Measurements from ENCODE around the gene GPHN.

Gene GPHN

DNA sequence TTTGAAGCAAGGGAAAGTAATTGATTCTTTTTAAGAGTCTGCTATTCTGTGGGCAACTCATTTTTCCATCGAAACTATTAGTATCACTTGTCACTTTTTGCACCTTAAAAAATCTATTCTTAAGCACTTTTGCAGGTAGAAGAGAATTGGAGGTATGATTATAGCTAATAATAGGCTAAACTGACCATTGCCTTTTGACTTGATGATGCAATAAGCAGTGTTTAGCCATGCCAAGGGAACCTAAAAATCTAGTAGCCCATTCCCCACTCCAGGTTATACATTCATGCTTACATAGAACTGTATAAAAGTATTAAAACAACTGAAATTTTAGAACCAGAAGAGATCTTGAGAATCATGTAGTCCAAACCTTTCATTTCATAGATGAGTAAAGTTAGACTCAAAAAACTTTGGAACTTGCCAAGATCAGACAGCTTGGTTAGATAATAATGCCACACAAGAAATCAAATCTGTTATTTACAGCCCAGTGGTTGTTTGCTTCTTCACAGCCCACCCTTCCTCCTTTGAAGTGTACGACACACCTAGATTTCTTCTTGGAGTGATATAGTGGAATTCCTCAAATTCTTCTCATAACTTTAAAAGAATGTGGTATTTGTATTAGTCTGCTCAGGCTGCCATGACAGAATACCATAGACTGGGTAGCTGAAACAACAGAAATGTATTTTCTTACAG, 659.6 kb downstream of the GPHN start:
- H3K4me3 ChIP-seq (replicated peaks; ENCODE audit: low read depth, low read length): no peak overlapping the region
- DNase-seq (ENCODE audit: low read depth): peak; percentile 42
- TF ChIP-seq, protein P1, sequence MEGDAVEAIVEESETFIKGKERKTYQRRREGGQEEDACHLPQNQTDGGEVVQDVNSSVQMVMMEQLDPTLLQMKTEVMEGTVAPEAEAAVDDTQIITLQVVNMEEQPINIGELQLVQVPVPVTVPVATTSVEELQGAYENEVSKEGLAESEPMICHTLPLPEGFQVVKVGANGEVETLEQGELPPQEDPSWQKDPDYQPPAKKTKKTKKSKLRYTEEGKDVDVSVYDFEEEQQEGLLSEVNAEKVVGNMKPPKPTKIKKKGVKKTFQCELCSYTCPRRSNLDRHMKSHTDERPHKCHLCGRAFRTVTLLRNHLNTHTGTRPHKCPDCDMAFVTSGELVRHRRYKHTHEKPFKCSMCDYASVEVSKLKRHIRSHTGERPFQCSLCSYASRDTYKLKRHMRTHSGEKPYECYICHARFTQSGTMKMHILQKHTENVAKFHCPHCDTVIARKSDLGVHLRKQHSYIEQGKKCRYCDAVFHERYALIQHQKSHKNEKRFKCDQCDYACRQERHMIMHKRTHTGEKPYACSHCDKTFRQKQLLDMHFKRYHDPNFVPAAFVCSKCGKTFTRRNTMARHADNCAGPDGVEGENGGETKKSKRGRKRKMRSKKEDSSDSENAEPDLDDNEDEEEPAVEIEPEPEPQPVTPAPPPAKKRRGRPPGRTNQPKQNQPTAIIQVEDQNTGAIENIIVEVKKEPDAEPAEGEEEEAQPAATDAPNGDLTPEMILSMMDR (IDR thresholded peaks at IDR 0.05; ENCODE audit: low read length, missing control alignments): no peak

DNA sequence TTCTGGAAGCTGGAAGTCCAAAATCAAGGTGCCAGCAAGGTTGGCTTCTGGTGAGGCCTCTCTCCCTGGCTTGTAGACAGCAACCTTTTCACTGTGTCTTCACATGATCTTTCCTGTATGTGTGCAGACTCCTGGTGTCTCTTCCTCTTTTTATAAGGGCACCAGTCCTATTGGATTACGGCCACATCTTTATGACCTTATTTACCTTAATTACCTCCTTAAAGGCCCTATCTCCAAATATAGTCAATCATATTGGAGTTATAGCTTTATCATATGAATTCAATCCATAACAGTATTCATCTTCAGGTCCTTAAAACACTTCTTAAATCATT, 660.1 kb downstream of the GPHN start:
- DNase-seq (ENCODE audit: low read depth): no peak
- TF ChIP-seq, protein P1 (IDR thresholded peaks at IDR 0.05; ENCODE audit: low read length, missing control alignments): no peak
- no peak overlapping the region for H3K4me3 ChIP-seq (replicated peaks; ENCODE audit: low read depth, low read length)

DNA sequence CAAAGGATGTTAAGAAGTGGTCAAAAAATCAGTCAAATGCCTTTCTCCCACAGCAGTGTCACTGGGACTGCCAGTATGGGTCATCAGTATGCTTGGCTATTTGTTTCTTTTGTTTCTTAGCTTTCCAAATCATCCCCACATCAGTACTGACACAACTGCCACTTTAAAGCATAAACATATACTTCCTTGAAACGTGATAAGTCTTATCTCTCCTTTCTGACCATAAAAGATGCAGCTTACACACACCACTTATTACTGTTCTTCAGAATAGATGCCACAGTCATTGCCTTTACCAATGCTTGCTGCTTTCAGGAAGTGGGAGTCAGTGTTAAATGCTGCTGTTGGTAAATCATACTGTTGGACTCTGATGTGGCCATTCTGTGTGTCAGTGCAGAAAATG, 662.7 kb downstream of the GPHN start:
- TF ChIP-seq, protein P1 (IDR thresholded peaks at IDR 0.05; ENCODE audit: low read length, missing control alignments): no peak
- no peak overlapping the region for H3K4me3 ChIP-seq (replicated peaks; ENCODE audit: low read depth, low read length)
- DNase-seq (ENCODE audit: low read depth): peak; percentile 24

DNA sequence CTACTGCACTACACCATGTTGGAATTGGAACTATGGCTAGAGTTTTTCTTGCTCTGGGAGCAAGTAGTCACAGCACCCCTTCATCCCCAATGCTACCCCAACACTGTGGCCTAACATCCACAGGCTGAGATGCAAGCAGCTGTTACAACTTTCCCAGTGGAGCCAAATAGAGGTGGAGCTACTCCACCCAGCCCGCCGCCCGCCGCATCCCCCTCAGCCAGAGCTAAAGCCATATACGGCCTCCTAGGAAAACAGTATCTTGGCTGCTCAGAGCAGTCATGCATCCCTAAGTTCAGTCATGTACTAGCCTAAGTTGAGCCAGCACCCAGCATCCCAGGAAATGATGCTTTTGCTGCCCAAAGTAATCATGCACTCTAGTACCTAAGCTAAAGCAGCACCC, 664.1 kb downstream of the GPHN start:
- no peak for DNase-seq (ENCODE audit: low read depth)
- no peak overlapping the region for H3K4me3 ChIP-seq (replicated peaks; ENCODE audit: low read depth, low read length)
- TF ChIP-seq, protein P1 (IDR thresholded peaks at IDR 0.05; ENCODE audit: low read length, missing control alignments): no peak

DNA sequence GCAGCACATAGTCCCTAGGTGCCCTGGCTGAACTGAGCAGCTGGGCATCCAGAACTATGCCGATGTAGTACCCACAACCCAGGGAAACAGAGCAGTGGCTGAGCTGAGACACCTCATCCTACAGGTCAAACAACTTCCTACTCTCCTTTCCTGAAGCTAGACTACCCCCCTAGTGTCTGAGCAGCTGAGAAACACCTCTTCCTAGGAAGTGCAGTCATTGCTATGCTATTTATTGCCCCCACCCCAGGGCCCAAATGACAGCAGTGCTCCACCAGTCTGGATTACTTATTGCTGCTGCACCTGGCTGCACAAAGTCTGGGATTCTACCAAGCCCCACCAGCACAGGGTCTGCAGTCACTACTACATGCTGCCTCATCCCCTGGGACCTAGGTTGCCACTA, 664.6 kb downstream of the GPHN start:
- DNase-seq (ENCODE audit: low read depth): no peak
- TF ChIP-seq, protein P1 (IDR thresholded peaks at IDR 0.05; ENCODE audit: low read length, missing control alignments): no peak
- H3K4me3 ChIP-seq (replicated peaks; ENCODE audit: low read depth, low read length): no peak overlapping the region

DNA sequence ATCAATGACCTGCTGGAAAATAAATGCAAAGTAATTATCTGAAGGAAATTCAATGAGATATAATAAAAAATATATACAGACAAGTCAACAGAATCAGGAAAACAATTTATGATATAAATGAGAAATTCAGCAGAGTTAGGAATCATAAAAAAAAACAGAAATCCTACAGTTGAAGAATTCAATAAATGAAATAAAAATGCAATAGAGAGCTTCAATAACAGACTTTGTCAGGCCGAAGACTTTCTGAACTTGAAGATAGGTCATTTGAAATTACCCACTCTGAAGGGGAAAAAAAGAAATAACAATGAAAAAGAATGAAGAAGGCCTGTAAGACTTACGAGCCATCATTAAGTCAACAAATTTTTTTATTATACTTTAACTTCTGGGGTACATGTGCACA, 665.8 kb downstream of the GPHN start:
- no peak overlapping the region for H3K4me3 ChIP-seq (replicated peaks; ENCODE audit: low read depth, low read length)
- no peak for DNase-seq (ENCODE audit: low read depth)
- TF ChIP-seq, protein P1 (IDR thresholded peaks at IDR 0.05; ENCODE audit: low read length, missing control alignments): no peak

DNA sequence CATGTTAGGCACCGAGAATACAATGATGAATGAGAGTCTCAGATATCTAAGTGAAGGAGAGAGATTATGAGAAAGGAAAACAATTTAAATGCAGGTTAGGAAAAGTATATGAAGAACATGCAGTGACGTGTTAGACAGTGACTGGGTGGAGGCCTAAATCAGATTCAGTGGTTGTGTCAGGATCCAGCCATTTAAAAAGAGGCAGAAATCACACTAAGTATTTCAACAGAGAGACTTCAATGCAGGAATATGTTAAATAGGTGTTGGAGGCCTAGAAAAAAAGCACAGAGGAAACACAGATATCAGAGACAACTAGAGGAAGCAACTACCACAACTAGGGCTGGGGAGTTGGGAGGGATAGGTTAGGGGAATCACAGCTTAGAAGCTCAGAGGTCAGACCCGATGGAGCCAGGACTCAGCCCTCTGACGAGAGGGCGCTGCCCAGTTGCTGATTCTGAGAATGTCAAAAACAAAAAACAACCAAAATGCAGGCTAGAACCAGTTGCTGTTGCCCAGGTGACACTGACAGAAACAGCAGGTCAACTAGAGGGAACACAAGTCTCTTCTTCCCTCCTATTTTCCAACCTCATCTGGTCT, 678.3 kb downstream of the GPHN start:
- TF ChIP-seq, protein P1 (IDR thresholded peaks at IDR 0.05; ENCODE audit: low read length, missing control alignments): no peak
- no peak overlapping the region for H3K4me3 ChIP-seq (replicated peaks; ENCODE audit: low read depth, low read length)
- DNase-seq (ENCODE audit: low read depth): no peak

Data from fibroblast of pulmonary artery (primary cell).